ENCODE results near the gene CNTN2. TPM values are rescaled to one million over a fixed set of nuclear protein-coding genes. Genes with fewer than 3 reads are reported as not detected.

The CNTN2 gene
- total RNA-seq, 1 donor from 2014 or later: 4.1 TPM

DNA sequence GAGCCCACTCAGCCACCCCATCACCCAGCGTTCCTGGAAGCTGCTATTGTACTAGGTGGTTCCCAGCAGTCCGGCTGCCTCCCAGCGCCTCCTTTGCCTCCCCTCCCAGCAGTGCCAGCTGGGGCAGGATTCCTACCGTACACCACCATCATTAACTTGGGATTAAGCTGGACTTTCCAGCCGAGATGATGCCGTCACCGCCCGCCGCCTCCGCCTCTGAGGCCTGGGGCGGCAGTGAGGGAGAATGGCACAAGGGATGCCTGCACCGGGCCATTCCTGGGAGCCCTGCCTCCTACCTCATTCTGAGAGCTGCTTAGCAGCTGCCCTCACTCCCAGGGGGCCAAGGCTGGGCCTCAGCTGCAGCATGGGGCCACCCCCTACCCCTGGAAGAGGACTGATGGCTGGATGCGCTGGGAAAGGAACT, 13.2 kb downstream of the CNTN2 start:
- no peak for DNase-seq (ENCODE audit: low spot score)

- DNase-seq (ENCODE audit: low spot score): no peak
Measured at GRCh38 chr1:205056956-205057568, 14.1 kb downstream of the CNTN2 start.

DNA sequence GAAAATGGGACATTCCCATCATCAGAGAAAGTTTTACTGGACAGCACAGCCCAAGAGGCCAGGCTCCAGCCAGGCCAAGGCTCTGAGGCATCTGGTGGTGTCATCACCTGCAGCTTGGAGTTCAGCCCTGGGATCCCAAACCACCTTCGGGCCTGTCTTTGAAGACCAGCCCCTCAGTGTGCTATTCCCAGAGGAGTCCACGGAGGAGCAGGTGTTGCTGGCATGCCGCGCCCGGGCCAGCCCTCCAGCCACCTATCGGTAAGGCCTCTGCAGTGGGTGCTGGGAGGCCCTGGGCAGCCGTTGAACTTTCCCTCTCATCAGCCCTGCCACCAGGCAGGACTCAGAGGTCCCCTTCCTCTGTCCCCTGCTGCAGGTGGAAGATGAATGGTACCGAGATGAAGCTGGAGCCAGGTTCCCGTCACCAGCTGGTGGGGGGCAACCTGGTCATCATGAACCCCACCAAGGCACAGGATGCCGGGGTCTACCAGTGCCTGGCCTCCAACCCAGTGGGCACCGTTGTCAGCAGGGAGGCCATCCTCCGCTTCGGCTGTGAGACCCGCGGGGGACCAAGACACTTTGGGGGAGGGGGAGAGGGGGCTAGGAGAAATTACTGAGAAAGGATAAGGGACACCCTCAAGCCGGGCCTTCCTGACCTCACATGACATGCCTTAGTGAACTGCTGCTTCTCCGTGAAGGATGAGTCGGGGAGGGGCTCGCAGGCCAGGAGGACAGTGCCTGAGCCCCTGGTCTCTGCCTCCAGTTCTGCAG, 15.0 kb downstream of the CNTN2 start:
- no peak for DNase-seq (ENCODE audit: low spot score)

DNA sequence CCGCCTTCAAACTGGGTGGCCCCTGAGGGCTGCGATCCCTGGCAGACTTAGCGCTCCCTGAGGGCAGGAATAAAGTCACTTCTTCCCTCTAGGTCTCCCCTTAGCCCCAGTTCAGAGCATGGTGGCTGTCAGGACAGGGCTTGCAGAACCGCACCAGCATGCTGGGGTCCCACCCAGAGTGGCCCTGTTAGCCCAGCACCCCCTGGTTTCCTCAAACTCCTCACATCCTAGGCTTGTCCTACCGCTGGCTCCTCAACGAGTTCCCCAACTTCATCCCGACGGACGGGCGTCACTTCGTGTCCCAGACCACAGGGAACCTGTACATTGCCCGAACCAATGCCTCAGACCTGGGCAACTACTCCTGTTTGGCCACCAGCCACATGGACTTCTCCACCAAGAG, 15.8 kb downstream of the CNTN2 start:
- no peak for DNase-seq (ENCODE audit: low spot score)

GRCh38 chr1:205059660-205060059, 16.6 kb downstream of the CNTN2 start:
- DNase-seq (ENCODE audit: low spot score): no peak

DNA sequence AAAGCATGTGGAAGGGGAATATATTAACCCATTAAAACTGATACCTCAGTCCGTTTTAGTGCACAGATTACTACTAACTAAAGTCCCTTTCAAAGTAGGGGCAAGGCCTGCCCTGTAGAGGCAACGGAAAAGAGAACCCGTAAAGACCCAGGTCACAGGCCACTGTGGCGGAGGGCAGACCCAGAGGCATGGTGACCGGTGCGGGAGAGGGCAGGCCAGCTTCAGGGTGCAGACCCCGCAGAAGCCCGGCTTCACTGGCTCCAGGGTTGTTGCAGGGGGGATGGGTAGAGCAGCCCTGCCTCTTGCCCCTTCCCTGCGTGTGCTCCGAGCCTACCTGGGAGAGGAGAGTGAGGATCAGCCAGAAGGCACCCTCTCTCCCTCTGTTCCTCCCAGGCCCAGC, 17.7 kb downstream of the CNTN2 start:
- DNase-seq (ENCODE audit: low spot score): no peak

DNA sequence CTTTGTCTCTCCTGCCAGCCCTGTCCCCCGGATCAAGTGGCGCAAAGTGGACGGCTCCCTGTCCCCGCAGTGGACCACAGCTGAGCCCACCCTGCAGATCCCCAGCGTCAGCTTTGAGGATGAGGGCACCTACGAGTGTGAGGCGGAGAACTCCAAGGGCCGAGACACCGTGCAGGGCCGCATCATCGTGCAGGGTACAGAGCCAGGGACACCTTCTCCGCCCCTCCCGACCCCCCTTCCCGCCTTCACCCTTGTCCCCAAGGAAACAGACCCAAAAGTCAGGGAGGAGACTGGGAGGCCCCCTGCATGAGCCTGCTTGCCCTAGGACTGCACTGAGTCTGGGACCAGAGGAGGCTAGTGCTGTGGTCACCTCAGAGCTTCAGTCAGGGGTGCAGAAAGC, 18.2 kb downstream of the CNTN2 start:
- no peak for DNase-seq (ENCODE audit: low spot score)

GRCh38 chr1:205061665-205062069, 18.7 kb downstream of the CNTN2 start:
- peak; percentile 86 for DNase-seq (ENCODE audit: low spot score)

DNA sequence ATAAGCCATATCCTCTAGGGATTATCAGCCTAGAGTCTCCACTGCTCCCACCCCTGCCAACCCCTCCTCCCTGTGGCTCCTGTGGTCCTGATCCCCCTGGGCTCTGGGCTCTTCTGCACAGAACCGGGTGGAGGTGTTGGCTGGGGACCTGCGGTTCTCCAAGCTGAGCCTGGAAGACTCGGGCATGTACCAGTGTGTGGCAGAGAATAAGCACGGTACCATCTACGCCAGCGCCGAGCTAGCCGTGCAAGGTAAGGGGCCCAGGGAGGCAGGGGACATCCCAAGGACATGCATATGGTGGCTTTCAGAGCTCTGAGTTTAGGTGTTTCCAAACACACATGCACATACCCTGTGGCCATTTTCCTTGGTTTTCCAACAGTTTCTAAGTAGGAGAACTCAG, 19.3 kb downstream of the CNTN2 start:
- DNase-seq (ENCODE audit: low spot score): no peak

DNA sequence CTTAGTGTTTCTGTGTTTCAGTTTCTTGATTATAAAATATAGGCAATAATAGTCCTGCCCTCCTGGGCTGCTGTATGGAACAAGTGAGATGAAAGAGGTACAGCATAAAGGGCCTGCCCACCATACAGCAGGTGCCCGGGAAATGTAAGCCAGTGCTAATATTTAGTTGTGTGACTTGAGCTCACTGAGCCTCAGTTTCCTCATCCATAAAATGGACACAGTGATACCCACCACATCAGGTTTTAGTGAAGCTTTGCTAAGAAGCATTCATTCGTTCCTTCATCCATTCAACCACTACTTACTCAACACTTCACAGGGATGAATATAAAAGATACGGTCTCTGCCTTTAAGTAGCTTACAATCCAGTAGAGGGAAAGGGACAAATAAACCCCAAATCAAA, 19.9 kb downstream of the CNTN2 start:
- no peak for DNase-seq (ENCODE audit: low spot score)

- DNase-seq (ENCODE audit: low spot score): no peak
Measured at GRCh38 chr1:205064301-205064700, 21.3 kb downstream of the CNTN2 start.

- no peak for DNase-seq (ENCODE audit: low spot score)
Measured at GRCh38 chr1:205064741-205065316, 21.8 kb downstream of the CNTN2 start.

DNA sequence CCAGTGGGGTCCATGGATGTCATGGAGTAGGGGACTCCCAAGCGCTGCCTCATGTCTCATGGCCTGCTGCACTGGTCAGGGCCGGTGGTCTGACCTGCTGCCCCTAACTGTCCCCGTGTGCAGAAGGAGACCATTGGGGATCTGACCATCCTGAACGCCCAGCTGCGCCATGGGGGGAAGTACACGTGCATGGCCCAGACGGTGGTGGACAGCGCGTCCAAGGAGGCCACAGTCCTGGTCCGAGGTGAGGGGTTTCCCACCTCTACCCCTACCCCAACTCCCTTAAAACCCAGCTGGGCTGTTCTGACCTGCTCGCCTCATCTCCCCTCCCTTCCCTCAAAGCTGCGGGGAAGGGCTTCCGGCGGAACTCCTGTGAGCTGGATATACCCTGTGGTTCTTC, 22.7 kb downstream of the CNTN2 start:
- DNase-seq (ENCODE audit: low spot score): no peak

DNA sequence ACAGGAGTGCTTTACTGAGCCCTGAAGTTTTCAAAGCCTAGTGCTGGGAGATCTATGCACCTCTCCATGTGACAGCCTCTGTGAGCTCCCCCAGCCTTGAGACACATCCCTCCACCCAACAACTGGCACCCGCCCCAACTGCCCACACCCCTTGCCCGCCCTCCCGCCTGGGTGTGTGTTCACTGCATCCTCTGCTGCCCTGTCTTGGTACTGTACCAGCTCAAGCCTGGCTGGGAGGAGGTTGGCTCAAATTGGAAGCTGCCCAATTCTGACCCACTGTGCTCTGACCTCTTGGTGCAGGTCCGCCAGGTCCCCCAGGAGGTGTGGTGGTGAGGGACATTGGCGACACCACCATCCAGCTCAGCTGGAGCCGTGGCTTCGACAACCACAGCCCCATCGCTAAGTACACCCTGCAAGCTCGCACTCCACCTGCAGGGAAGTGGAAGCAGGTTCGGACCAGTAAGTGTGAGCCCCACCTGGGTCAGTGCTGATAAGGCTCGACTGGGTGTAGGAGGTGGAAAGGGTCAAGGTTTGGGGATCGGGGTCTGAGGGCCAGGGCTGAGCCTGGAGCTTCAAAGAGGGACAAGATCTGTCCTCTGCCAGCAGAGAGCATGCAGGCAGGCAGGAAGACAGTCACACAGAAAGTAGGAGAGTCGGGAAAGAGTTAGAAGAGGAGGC, 23.3 kb downstream of the CNTN2 start:
- DNase-seq (ENCODE audit: low spot score): no peak

DNA sequence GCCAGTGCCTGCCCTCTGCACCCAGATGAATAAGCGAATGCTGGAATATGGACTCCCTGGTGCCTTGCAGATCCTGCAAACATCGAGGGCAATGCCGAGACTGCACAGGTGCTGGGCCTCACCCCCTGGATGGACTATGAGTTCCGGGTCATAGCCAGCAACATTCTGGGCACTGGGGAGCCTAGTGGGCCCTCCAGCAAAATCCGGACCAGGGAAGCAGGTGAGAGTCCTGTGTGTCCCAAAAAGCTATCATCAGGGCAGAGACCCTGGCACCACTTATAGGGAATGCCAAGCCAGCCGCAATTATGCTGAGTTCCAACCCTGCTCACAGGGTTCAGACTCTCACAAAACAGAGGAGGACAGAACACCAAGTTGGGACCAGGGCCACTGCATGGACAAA, 24.0 kb downstream of the CNTN2 start:
- no peak for DNase-seq (ENCODE audit: low spot score)

GRCh38 chr1:205068001-205068400, 25.0 kb downstream of the CNTN2 start:
- no peak for DNase-seq (ENCODE audit: low spot score)

- DNase-seq (ENCODE audit: low spot score): no peak
Measured at GRCh38 chr1:205068457-205069040, 25.5 kb downstream of the CNTN2 start.

GRCh38 chr1:205069371-205070125, 26.5 kb downstream of the CNTN2 start:
- DNase-seq (ENCODE audit: low spot score): no peak

DNA sequence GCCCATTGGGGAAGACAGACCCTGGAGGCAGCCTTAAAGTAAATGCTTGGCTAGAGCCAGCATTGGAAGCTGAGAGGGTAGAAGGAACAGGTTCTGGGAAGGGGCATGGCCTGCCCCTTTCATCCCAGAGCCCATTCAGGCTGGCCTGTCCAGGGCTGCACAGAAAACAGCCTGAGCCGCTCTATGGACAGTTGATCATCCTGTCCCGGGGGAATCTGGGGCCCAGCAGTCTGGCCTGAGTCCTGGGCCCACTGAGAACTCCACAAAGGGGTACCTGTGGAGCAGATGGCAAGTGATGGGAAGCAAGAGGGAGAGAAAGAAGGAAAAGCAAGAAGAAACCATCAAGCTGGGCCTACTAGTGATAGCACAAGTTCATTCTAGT, 28.0 kb downstream of the CNTN2 start:
- DNase-seq (ENCODE audit: low spot score): no peak

GRCh38 chr1:205071801-205072200, 28.8 kb downstream of the CNTN2 start:
- DNase-seq (ENCODE audit: low spot score): no peak

DNA sequence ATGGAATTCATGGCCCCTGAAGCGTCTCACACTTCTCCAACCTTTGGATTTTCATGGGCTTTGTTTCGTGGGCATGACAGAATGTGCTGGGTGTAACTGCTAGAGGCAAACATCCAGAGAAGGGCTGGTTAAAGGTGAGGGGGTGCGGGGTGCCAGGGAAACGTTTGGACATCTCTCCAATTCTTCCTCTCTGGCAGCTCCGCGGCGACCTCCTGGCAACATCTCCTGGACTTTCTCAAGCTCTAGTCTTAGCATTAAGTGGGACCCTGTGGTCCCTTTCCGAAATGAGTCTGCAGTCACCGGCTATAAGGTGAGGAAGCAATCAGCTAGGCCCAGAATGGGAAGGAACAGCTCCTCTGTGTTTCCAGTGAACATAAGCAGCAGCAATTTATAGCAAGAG, 29.3 kb downstream of the CNTN2 start:
- DNase-seq (ENCODE audit: low spot score): no peak

All from umbilical cord (tissue), 2 donors.